HCT116 (cell line): ENCODE data around the gene SCD5. TPM values are rescaled to one million over a fixed set of nuclear protein-coding genes. Genes with fewer than 3 reads are reported as not detected.

Source experiments
- ATAC-seq: fragments of 200-7000 bp; cut with Tn5 transposase; 2 replicates; pipeline ENCODE4 v1.9.1; 2020; ENCODE audit warnings: mild to moderate bottlenecking, moderate library complexity
- BruUV-seq: library from RNA; stranded (reverse); fragments of 400-500 nt; replicated peaks from 2 replicates; lab custom pipeline; 2021; lab: Mats Ljungman, UMichigan
- CTCF ChIA-PET: fragments of 300-600 bp; sonication (Branson Sonifier 250); formaldehyde crosslinking; loops from one replicate; lab custom pipeline; 2021; ENCODE audit warnings: antibody characterized with exemption; lab: Charles Lee
- POLR2A ChIA-PET: fragments of 300-600, 350-600 bp; sonication (Branson Sonifier 250); formaldehyde crosslinking; loops from one replicate; lab custom pipeline; 2021; ENCODE audit warnings: antibody characterized with exemption; lab: Charles Lee
- RAD21 ChIA-PET, 2 experiments: fragments of 300-600 bp; sonication (Branson Sonifier 250); formaldehyde crosslinking; loops; one replicate each; lab custom pipeline; 2023; ENCODE audit warnings: low total read pairs in 2 of 2; ENCODE audit not compliant: uncharacterized antibody in 2 of 2, unreplicated experiment in 2 of 2, low non-redundant PET in 1 of 2; lab: Charles Lee
- DNase-seq: peaks from one replicate; pipeline ENCODE4 v3.0.0-alpha.2; 2010; ENCODE audit warnings: low read depth, low spot score
- H2AFZ ChIP-seq: fragments of 200-600 bp; shearing (Covaris generic), sonication (generic); 2 replicates; pipeline ENCODE4 v1.6.1; 2017; ENCODE audit warnings: low read depth, mixed run types, mixed read lengths, antibody characterized with exemption, low read length; ENCODE audit not compliant: poor library complexity, severe bottlenecking
- H3K27ac ChIP-seq: 2 replicates; pipeline ENCODE4 v1.5.1; 2012; ENCODE audit warnings: low read depth, low read length
- H3K27me3 ChIP-seq: fragments of 200-600 bp; sonication (generic); 2 replicates; pipeline ENCODE4 v1.6.1; 2016; ENCODE audit warnings: mixed run types, low read length, mixed read lengths; ENCODE audit not compliant: insufficient read depth
- H3K36me3 ChIP-seq, 2 experiments: fragments of 200-500 bp in 1 of 2; fragments of 200-600 bp in 1 of 2; sonication (Bioruptor generic) in 1 of 2; sonication (generic) in 1 of 2; 2 replicates each; pipeline versions ENCODE4 v1.5.1 to v1.6.1; 2014 to 2016; ENCODE audit warnings: low read length in 2 of 2, inconsistent platforms in 1 of 2, mixed read lengths in 1 of 2, mixed run types in 1 of 2; ENCODE audit not compliant: insufficient read depth in 2 of 2, control insufficient read depth in 1 of 2
- H3K4me1 ChIP-seq, 2 experiments: fragments of 200-600 bp in 1 of 2; sonication (generic) in 1 of 2; 2 replicates each; pipeline versions ENCODE4 v1.5.1 to v1.6.1; 2012 to 2017; ENCODE audit warnings: low read length in 2 of 2, inconsistent platforms in 1 of 2, mild to moderate bottlenecking in 1 of 2, mixed read lengths in 1 of 2, mixed run types in 1 of 2, moderate library complexity in 1 of 2; ENCODE audit not compliant: insufficient read depth in 2 of 2, control insufficient read depth in 1 of 2
- H3K4me2 ChIP-seq: fragments of 200-600 bp; sonication (generic); 2 replicates; pipeline ENCODE4 v1.6.1; 2017; ENCODE audit warnings: mixed run types, low read length, mixed read lengths
- H3K4me3 ChIP-seq, 2 experiments: fragments of 200-600 bp in 1 of 2; sonication (generic) in 1 of 2; replicated peaks in 1 of 2; 2 replicates each; pipeline ENCODE4 v1.5.1; 2011 to 2016; ENCODE audit warnings: low read length in 2 of 2, control low read depth in 1 of 2, low read depth in 1 of 2, mild to moderate bottlenecking in 1 of 2, mixed read lengths in 1 of 2, mixed run types in 1 of 2
- H3K79me2 ChIP-seq: fragments of 200-600 bp; sonication (generic); 2 replicates; pipeline ENCODE4 v1.6.1; 2017; ENCODE audit warnings: mild to moderate bottlenecking, mixed run types, low read length, moderate library complexity, mixed read lengths; ENCODE audit not compliant: insufficient read depth
- H3K9ac ChIP-seq: fragments of 200-600 bp; sonication (generic); 2 replicates; pipeline ENCODE4 v1.6.1; 2016; ENCODE audit warnings: low read length, mixed read lengths
- H3K9me2 ChIP-seq: fragments of 200-600 bp; sonication (generic), shearing (Covaris generic); 2 replicates; pipeline ENCODE4 v1.6.1; 2017; ENCODE audit warnings: mixed run types, mild to moderate bottlenecking, moderate library complexity; ENCODE audit not compliant: insufficient read depth
- H3K9me3 ChIP-seq, 2 experiments: fragments of 200-500 bp in 1 of 2; fragments of 200-600 bp in 1 of 2; sonication (Bioruptor generic) in 1 of 2; sonication (generic) in 1 of 2; 2 replicates each; pipeline ENCODE4 v1.6.1; 2014 to 2017; ENCODE audit warnings: low read length in 2 of 2, mixed read lengths in 2 of 2, inconsistent platforms in 1 of 2, low read depth in 1 of 2, mild to moderate bottlenecking in 1 of 2, mixed run types in 1 of 2, moderate library complexity in 1 of 2; ENCODE audit not compliant: control insufficient read depth in 1 of 2, insufficient read depth in 1 of 2
- H4K20me1 ChIP-seq: fragments of 200-600 bp; sonication (generic), shearing (Covaris generic); 2 replicates; pipeline ENCODE4 v1.6.1; 2017; ENCODE audit warnings: mixed run types, mild to moderate bottlenecking, moderate library complexity; ENCODE audit not compliant: insufficient read depth
- CEBPB ChIP-seq: IDR thresholded peaks from 2 replicates; pipeline ENCODE4 v1.6.1; 2012; ENCODE audit warnings: low read depth
- EGR1 ChIP-seq: IDR thresholded peaks from 2 replicates; pipeline ENCODE4 v1.6.1; 2012; ENCODE audit warnings: low read depth
- ELF1 ChIP-seq: IDR thresholded peaks from 2 replicates; pipeline ENCODE4 v1.6.1; 2012; ENCODE audit warnings: low read depth, borderline replicate concordance
- EZH2 ChIP-seq: fragments of 200-600 bp; sonication (generic); IDR thresholded peaks from 2 replicates; pipeline ENCODE4 v1.6.1; 2017; ENCODE audit warnings: antibody characterized with exemption, mixed run types
- EZH2phosphoT487 ChIP-seq: fragments of 200-600 bp; IDR thresholded peaks from 2 replicates; pipeline ENCODE4 v1.6.1; 2018; ENCODE audit warnings: antibody characterized with exemption, borderline replicate concordance
- FOSL1 ChIP-seq: IDR thresholded peaks from 2 replicates; pipeline ENCODE4 v1.6.1; 2012; ENCODE audit warnings: low read depth
- JUND ChIP-seq: IDR thresholded peaks from 2 replicates; pipeline ENCODE4 v1.6.1; 2012
- POLR2A ChIP-seq: IDR thresholded peaks from 2 replicates; pipeline ENCODE4 v1.7.0; 2011; ENCODE audit warnings: borderline replicate concordance; ENCODE audit not compliant: insufficient read depth, insufficient read length; ENCODE audit errors: extremely low read depth
- POLR2AphosphoS5 ChIP-seq: IDR thresholded peaks from 2 replicates; pipeline ENCODE4 v1.6.1; 2011; ENCODE audit warnings: mild to moderate bottlenecking, low read depth, low read length, moderate library complexity
- REST ChIP-seq: IDR thresholded peaks from 2 replicates; pipeline ENCODE4 v1.6.1; 2012; ENCODE audit warnings: low read depth
- SIN3A ChIP-seq: IDR thresholded peaks from 2 replicates; pipeline ENCODE4 v1.6.1; 2012; ENCODE audit warnings: low read depth
- SP1 ChIP-seq: IDR thresholded peaks from 2 replicates; pipeline ENCODE4 v1.6.1; 2012; ENCODE audit warnings: low read depth
- SRF ChIP-seq: IDR thresholded peaks from 2 replicates; pipeline ENCODE4 v1.6.1; 2012; ENCODE audit warnings: low read depth
- TCF7L2 ChIP-seq: IDR thresholded peaks from 2 replicates; pipeline ENCODE4 v1.7.0; 2011; ENCODE audit warnings: borderline replicate concordance, inconsistent platforms; ENCODE audit not compliant: insufficient read depth, insufficient read length; ENCODE audit errors: extremely low read depth
- YY1 ChIP-seq: IDR thresholded peaks from 2 replicates; pipeline ENCODE4 v1.6.1; 2011; ENCODE audit warnings: low read length, low read depth, moderate library complexity, mild to moderate bottlenecking; ENCODE audit not compliant: insufficient replicate concordance; ENCODE audit errors: extremely low read depth
- intact Hi-C: fragments of 100-400 bp; cut with micrococcal nuclease; formaldehyde crosslinking; loops from 2 replicates; pipeline ENCODE4 v1.10.0; 2022
- total RNA-seq: library from RNA; stranded (reverse); gene quantifications from one replicate; pipeline ENCODE4 v1.2.1, GENCODE V29; 2021; ENCODE audit not compliant: unreplicated experiment
- TF ChIP-seq, protein P1 (sequence below): IDR thresholded peaks from 2 replicates; pipeline ENCODE4 v1.6.1; 2012
- TF ChIP-seq, protein P2 (sequence below): IDR thresholded peaks from 2 replicates; pipeline ENCODE4 v1.6.1; 2012

The SCD5 gene
- total RNA-seq, 1 experiment from 2014 or later, result 21.7 TPM

DNA sequence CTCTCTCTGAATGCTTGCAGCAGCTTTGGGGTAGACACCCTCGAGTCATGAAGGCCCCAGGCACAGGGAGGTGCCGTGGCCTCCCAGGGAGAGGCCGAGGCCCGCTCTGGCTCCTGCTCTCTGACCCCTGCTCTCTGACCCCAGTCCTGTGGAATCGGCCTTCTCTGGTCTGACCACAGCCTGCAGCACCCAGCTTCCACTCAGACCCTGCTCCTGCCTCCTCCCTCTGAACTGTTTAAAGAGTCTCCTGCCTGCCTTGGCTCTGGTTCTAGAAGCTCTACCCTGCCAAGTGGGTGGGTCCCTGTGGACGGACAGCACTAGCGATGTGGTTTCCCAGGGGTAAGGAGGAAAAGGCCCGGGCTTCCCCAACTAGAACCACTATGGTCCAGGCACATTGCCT lies 158.6 kb downstream of the SCD5 start:
- intact Hi-C loops, result no loop called here
- CTCF ChIA-PET, result no interaction called here

More for the DNA sequence above, 158.6 kb downstream of the SCD5 start:
- H3K79me2 ChIP-seq, result no peaks in the 10 kb centered on the region
- DNase-seq (no peak), ATAC-seq (no peak)
- H3K27me3 ChIP-seq, result no peaks in the 10 kb centered on the region
- no peaks in the 10 kb centered on the region for H3K9me3 ChIP-seq
- no peak overlapping the region for H3K9ac ChIP-seq
- no TSS peak for BruUV-seq
- ChIA-PET RAD21 (no interaction called here), POLR2A (no interaction called here)
- no peaks in the 10 kb centered on the region for H4K20me1 ChIP-seq
- H3K4me3 ChIP-seq, result no peak overlapping the region
- no peaks in the 10 kb centered on the region for H3K36me3 ChIP-seq
- no peaks in the 10 kb centered on the region for H3K9me2 ChIP-seq
- H3K27ac ChIP-seq, result no peak overlapping the region
- H3K4me2 ChIP-seq, result no peak overlapping the region
- H3K4me1 ChIP-seq, result peaks cover 3 to 9% of the 10 kb centered on the region in 2 experiments; a peak in 3 of 4 replicates
- no peak for TF ChIP-seq EGR1
- no peak for TF ChIP-seq FOSL1
- no peak for TF ChIP-seq SIN3A
- no peak for TF ChIP-seq EZH2phosphoT487
- TF ChIP-seq ELF1, result no peak
- no peak for TF ChIP-seq REST
- no peak for TF ChIP-seq JUND
- TF ChIP-seq TCF7L2, result no peak
- no peak for TF ChIP-seq POLR2AphosphoS5
- TF ChIP-seq YY1, result no peak
- TF ChIP-seq SP1, result no peak
- TF ChIP-seq, protein P1, sequence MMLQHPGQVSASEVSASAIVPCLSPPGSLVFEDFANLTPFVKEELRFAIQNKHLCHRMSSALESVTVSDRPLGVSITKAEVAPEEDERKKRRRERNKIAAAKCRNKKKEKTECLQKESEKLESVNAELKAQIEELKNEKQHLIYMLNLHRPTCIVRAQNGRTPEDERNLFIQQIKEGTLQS, result no peak
- TF ChIP-seq SRF, result no peak
- TF ChIP-seq EZH2, result no peak
- TF ChIP-seq POLR2A, result no peak
- no peak for TF ChIP-seq CEBPB
- TF ChIP-seq, protein P2, sequence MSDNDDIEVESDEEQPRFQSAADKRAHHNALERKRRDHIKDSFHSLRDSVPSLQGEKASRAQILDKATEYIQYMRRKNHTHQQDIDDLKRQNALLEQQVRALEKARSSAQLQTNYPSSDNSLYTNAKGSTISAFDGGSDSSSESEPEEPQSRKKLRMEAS, result no peak
- H2AFZ ChIP-seq, result no peak overlapping the region
